ENCODE measurements around the gene LAMA2. TPM values are rescaled to one million over a fixed set of nuclear protein-coding genes. Genes with fewer than 3 reads are reported as not detected.

Gene LAMA2
- total and polyA plus RNA-seq, 2 donors (not counting 1 experiment from before 2014, with no cell fraction given) = 19.5 to 67.5 TPM

DNA sequence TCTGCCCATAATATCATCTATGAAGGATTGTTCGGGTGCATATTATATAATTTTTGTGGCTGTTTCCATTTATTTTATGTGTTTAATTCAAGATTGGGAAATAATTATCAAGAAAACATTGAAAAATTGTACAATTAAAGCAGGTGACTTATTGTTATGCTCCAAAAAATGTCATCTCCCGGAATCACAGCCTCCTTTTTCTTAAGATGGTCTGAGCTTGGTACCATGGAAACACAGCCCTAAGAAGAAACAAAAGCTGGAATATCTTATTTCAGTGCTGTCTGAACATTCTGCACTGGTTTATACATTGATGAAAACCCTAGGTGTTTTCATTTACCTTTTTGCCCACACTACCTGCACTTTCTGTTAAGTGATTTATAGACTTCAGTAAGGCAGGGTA, 459.9 kb downstream of the LAMA2 start:
- Histone ChIP-seq H2AFZ (ENCODE audit: low read length) (no peak overlapping the region), H3K27ac (ENCODE audit: insufficient read depth, low read length) (no peak overlapping the region), H3K27me3 (ENCODE audit: control insufficient read depth, insufficient read depth, low read length) (no peaks in the 10 kb centered on the region), H3K36me3 (ENCODE audit: control insufficient read depth, insufficient read depth, low read length) (no peaks in the 10 kb centered on the region), H3K4me1 (ENCODE audit: control insufficient read depth, extremely low read depth, insufficient read depth, low read length) (no peaks in the 10 kb centered on the region), H3K9ac (ENCODE audit: insufficient read depth, low read length) (no peak overlapping the region), H3K79me2 (ENCODE audit: control insufficient read depth, insufficient read depth, low read length) (no peaks in the 10 kb centered on the region), H3K9me3 (ENCODE audit: control insufficient read depth, insufficient read depth, low read depth, low read length) (no peaks in the 10 kb centered on the region), H3K4me3 (replicated peaks in 1 of 4; ENCODE audit: control extremely low read depth in 1 of 4, insufficient read depth in 1 of 4, low read depth in 3 of 4, low read length in 4 of 4) (no peak overlapping the region), H4K20me1 (ENCODE audit: control insufficient read depth, extremely low read depth, insufficient read depth, low read length) (no peaks in the 10 kb centered on the region), H3K4me2 (ENCODE audit: extremely low read depth, insufficient read depth, low read length) (no peak overlapping the region)
- no peak for DNase-seq (ENCODE audit: low read depth in 2 of 2)
- TF ChIP-seq CTCF (conservative IDR thresholded peaks at IDR 0.05 in 1 of 2, IDR thresholded peaks at IDR 0.05 in 1 of 2; ENCODE audit: low read depth in 1 of 2, low read length in 2 of 2) (no peak), EZH2 (IDR thresholded peaks at IDR 0.05; ENCODE audit: low read length, missing control alignments) (no peak)

DNA sequence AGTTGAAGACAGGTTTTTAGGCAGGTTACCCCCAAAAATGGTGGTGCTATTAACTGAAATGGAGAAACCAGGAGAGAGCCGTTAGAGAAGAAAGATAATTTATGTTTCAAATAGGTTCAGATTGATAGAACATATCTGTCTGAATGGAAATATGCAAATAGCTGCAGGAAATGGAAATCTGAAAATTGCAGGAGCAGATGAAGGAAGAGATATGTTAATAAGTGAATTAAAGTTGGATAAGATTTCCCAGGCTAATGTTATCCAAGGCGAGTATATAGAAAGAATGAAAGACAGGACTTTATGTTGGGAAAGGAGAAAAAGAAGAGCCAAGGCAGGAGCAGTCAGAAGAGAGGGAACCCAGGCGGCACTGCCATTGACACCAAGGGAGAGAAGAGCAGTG, 461.4 kb downstream of the LAMA2 start:
- H3K27me3 ChIP-seq (ENCODE audit: control insufficient read depth, insufficient read depth, low read length) = no peaks in the 10 kb centered on the region
- H3K9ac ChIP-seq (ENCODE audit: insufficient read depth, low read length) = no peak overlapping the region
- DNase-seq (ENCODE audit: low read depth in 2 of 2) = no peak
- H3K9me3 ChIP-seq (ENCODE audit: control insufficient read depth, insufficient read depth, low read depth, low read length) = no peaks in the 10 kb centered on the region
- no peak overlapping the region for H2AFZ ChIP-seq (ENCODE audit: low read length)
- no peak overlapping the region for H3K27ac ChIP-seq (ENCODE audit: insufficient read depth, low read length)
- H3K4me3 ChIP-seq (replicated peaks in 1 of 4; ENCODE audit: control extremely low read depth in 1 of 4, insufficient read depth in 1 of 4, low read depth in 3 of 4, low read length in 4 of 4) = no peak overlapping the region
- no peaks in the 10 kb centered on the region for H3K79me2 ChIP-seq (ENCODE audit: control insufficient read depth, insufficient read depth, low read length)
- TF ChIP-seq EZH2 (IDR thresholded peaks at IDR 0.05; ENCODE audit: low read length, missing control alignments) = no peak
- no peak for TF ChIP-seq CTCF (conservative IDR thresholded peaks at IDR 0.05 in 1 of 2, IDR thresholded peaks at IDR 0.05 in 1 of 2; ENCODE audit: low read depth in 1 of 2, low read length in 2 of 2)
- no peaks in the 10 kb centered on the region for H3K4me1 ChIP-seq (ENCODE audit: control insufficient read depth, extremely low read depth, insufficient read depth, low read length)
- no peak overlapping the region for H3K4me2 ChIP-seq (ENCODE audit: extremely low read depth, insufficient read depth, low read length)
- H3K36me3 ChIP-seq (ENCODE audit: control insufficient read depth, insufficient read depth, low read length) = no peaks in the 10 kb centered on the region
- H4K20me1 ChIP-seq (ENCODE audit: control insufficient read depth, extremely low read depth, insufficient read depth, low read length) = no peaks in the 10 kb centered on the region

GRCh38 chr6:129345890-129346289, 463.0 kb downstream of the LAMA2 start:
- no peaks in the 10 kb centered on the region for H4K20me1 ChIP-seq (ENCODE audit: control insufficient read depth, extremely low read depth, insufficient read depth, low read length)
- H3K9me3 ChIP-seq (ENCODE audit: control insufficient read depth, insufficient read depth, low read depth, low read length) = no peaks in the 10 kb centered on the region
- TF ChIP-seq EZH2 (IDR thresholded peaks at IDR 0.05; ENCODE audit: low read length, missing control alignments) (no peak), CTCF (conservative IDR thresholded peaks at IDR 0.05 in 1 of 2, IDR thresholded peaks at IDR 0.05 in 1 of 2; ENCODE audit: low read depth in 1 of 2, low read length in 2 of 2) (no peak)
- H3K27me3 ChIP-seq (ENCODE audit: control insufficient read depth, insufficient read depth, low read length) = no peaks in the 10 kb centered on the region
- H3K36me3 ChIP-seq (ENCODE audit: control insufficient read depth, insufficient read depth, low read length) = no peaks in the 10 kb centered on the region
- H3K4me2 ChIP-seq (ENCODE audit: extremely low read depth, insufficient read depth, low read length) = no peak overlapping the region
- H3K9ac ChIP-seq (ENCODE audit: insufficient read depth, low read length) = no peak overlapping the region
- no peak overlapping the region for H3K4me3 ChIP-seq (replicated peaks in 1 of 4; ENCODE audit: control extremely low read depth in 1 of 4, insufficient read depth in 1 of 4, low read depth in 3 of 4, low read length in 4 of 4)
- peak; percentile 73 to 87 for DNase-seq (ENCODE audit: low read depth in 2 of 2)
- no peaks in the 10 kb centered on the region for H3K79me2 ChIP-seq (ENCODE audit: control insufficient read depth, insufficient read depth, low read length)
- H3K27ac ChIP-seq (ENCODE audit: insufficient read depth, low read length) = no peak overlapping the region
- no peaks in the 10 kb centered on the region for H3K4me1 ChIP-seq (ENCODE audit: control insufficient read depth, extremely low read depth, insufficient read depth, low read length)
- no peak overlapping the region for H2AFZ ChIP-seq (ENCODE audit: low read length)

Measured in fibroblast of lung (primary cell).